Pancreas (tissue), 10 donors: Measurements from ENCODE around the gene CEMIP2. TPM values are rescaled to one million over a fixed set of nuclear protein-coding genes. Genes with fewer than 3 reads are reported as not detected.

ENCODE experiments used
- ATAC-seq, 4 donors: fragments of 200-7000 bp; cut with Tn5 transposase; one replicate each; pipeline versions ENCODE4 v1.8.0 to v1.9.1; 2020; ENCODE audit warnings: mild to moderate bottlenecking in 4 of 4, moderate library complexity in 4 of 4
- DNase-seq, 6 donors: peaks; one replicate each; pipeline ENCODE4 v3.0.0-alpha.2; 2020
- FAIRE-seq: peaks from 2 replicates; lab custom pipeline; 2012; peaks lifted over from hg19 to GRCh38; lab: Jason Lieb, UNC
- H3K27ac ChIP-seq, 4 donors: fragments of 200-600 bp; sonication (generic); 1 replicate in 3 of 4; 2 replicates in 1 of 4; pipeline versions ENCODE4 v1.5.0 to v1.8.0; 2020
- H3K27me3 ChIP-seq, 4 donors: fragments of 200-600 bp; one replicate each; pipeline ENCODE4 v1.8.0; 2021
- H3K36me3 ChIP-seq, 3 donors: fragments of 200-600 bp; sonication (generic) in 1 of 3; one replicate each; pipeline versions ENCODE4 v1.5.0 to v1.8.0; 2020 to 2021
- H3K4me1 ChIP-seq, 3 donors: fragments of 200-600 bp; one replicate each; pipeline ENCODE4 v1.8.0; 2021
- H3K4me3 ChIP-seq, 4 donors: fragments of 200-600 bp; sonication (generic) in 2 of 4; one replicate each; pipeline versions ENCODE4 v1.5.0 to v1.8.0; 2020 to 2021
- H3K9me3 ChIP-seq, 4 donors: fragments of 200-600 bp; one replicate each; pipeline ENCODE4 v1.8.0; 2021
- CTCF ChIP-seq, 4 donors: fragments of 200-600 bp; sonication (generic) in 3 of 4; IDR thresholded peaks; one replicate each; pipeline versions ENCODE4 v1.5.0 to v1.8.0; 2021; ENCODE audit warnings: antibody characterized with exemption in 4 of 4
- WGBS, 2 donors: extraction: QIAGEN DNeasy Blood & Tissue Kit; methylation state at CpG; one replicate each; pipeline ENCODE4 v1.1.7; 2013; 5-methylcytosine and 5-hydroxymethylcytosine counted together
- intact Hi-C, 3 donors: fragments of 100-400 bp; cut with DNase I; formaldehyde crosslinking; loops; one replicate each; pipeline versions ENCODE4 v1.11.1 to v1.14.2; 2022
- polyA plus RNA-seq, 2 donors: library from polyadenylated mRNA; stranded (reverse); fragments of 200-250 nt; gene quantifications; one replicate each; pipeline ENCODE4 v1.2.3, GENCODE V29; 2013
- total RNA-seq, 6 donors: library from RNA; stranded (reverse); fragmentation: NEBNext Ultra II Directional in 4 of 6; extraction: Animal tissue kit (Norgen Biotek cat#: 25700) in 4 of 6; gene quantifications; one replicate each; pipeline versions ENCODE4 v1.2.1 to v1.2.4, GENCODE V29; 2021 to 2023
- donor health status: healthy with polysubstance abuse.
- donor health status: DM: no; HTN: no; CAD: no; lungs with moderate emphysema.
- donor health status: DM: no; HTN: no; CAD: no.
- donor health status: control.
- donor health status: control.
- donor health status: Bipolar disorder and iron deficiency.
- donor health status: DM: yes; HTN: yes; CAD: no.
- donor health status: DM: no; HTN: no; CAD: no.
- donor health status: DM: no; HTN: no; CAD: no.
- donor health status: DM: yes; HTN: yes; CAD: no.

The CEMIP2 gene
- total and polyA plus RNA-seq, 8 donors, result 14.3 to 42.1 (median 23.3) TPM

- DNase-seq (peak; percentile 93 to 98 (median 95)), ATAC-seq (peak; percentile 74 to 79 (median 76)), FAIRE-seq (no peak)
- Histone ChIP-seq H3K4me1 (peaks cover 13 to 21% (median 15%) of the 10 kb centered on the region in 3 donors), H3K27me3 (no peaks in the 10 kb centered on the region), H3K36me3 (no peaks in the 10 kb centered on the region), H3K9me3 (no peaks in the 10 kb centered on the region), H3K27ac (peak overlapping the region; percentile 90 to 98 (median 96)), H3K4me3 (peak overlapping the region; percentile 73 to 85 (median 78))
- TF ChIP-seq CTCF (IDR thresholded peaks at IDR 0.05), result peak; percentile 23 to 45 (median 28)
- intact Hi-C loops, result loop anchor here in 1 of 3 donors (5.0 kb wide), 1 partner anchor 162 kb away; no protein-coding TSS in a partner anchor
- 3 to 4% methylated on average over 46 of the region's 46 CpGs for WGBS, 2 donors
These were observed 1.2 kb upstream of the CEMIP2 start for GRCh38 chr9:71769175-71770161.

GRCh38 chr9:71767776-71768321 is 464 bp downstream of the CEMIP2 start:
- Histone ChIP-seq H3K36me3 (no peaks in the 10 kb centered on the region), H3K27ac (peak overlapping the region; percentile 90 to 98 (median 96)), H3K27me3 (no peaks in the 10 kb centered on the region), H3K9me3 (no peaks in the 10 kb centered on the region), H3K4me1 (peaks cover 27 to 36% (median 32%) of the 10 kb centered on the region in 3 donors), H3K4me3 (peak overlapping the region; percentile 73 to 85 (median 78))
- FAIRE-seq, result no peak
- WGBS, 2 donors, result 0% methylated on average over 30 to 33 of the region's 33 CpGs
- TF ChIP-seq CTCF (IDR thresholded peaks at IDR 0.05), result no peak
- peak; percentile 17 to 66 (median 30) for DNase-seq
- intact Hi-C loops, result no loop called here
- peak in 1 of 4 donors; percentile 0 for ATAC-seq

- H3K27ac ChIP-seq, result peak overlapping the region; percentile 90 to 98 (median 96)
- DNase-seq (no peak), ATAC-seq (no peak), FAIRE-seq (no peak)
- no peaks in the 10 kb centered on the region for H3K9me3 ChIP-seq
- H3K4me1 ChIP-seq, result peaks cover 33 to 40% (median 37%) of the 10 kb centered on the region in 3 donors
- H3K4me3 ChIP-seq, result peak overlapping the region; percentile 73 to 85 (median 78)
- WGBS, 2 donors, result 7 to 8% methylated on average over 7 of the region's 7 CpGs
- no peaks in the 10 kb centered on the region for H3K27me3 ChIP-seq
- no peaks in the 10 kb centered on the region for H3K36me3 ChIP-seq
- intact Hi-C loops, result no loop called here
- no peak for TF ChIP-seq CTCF (IDR thresholded peaks at IDR 0.05)
These were observed 1.0 kb downstream of the CEMIP2 start for GRCh38 chr9:71767163-71767775.

GRCh38 chr9:71766663-71767062 is 1.6 kb downstream of the CEMIP2 start:
- Histone ChIP-seq H3K9me3 (no peaks in the 10 kb centered on the region), H3K27ac (peak overlapping the region; percentile 12 to 98 (median 58)), H3K36me3 (no peaks in the 10 kb centered on the region), H3K4me1 (peaks cover 39 to 44% (median 40%) of the 10 kb centered on the region in 3 donors), H3K27me3 (no peaks in the 10 kb centered on the region), H3K4me3 (peak overlapping the region in 3 of 4 donors; percentile 73 to 85 (median 75))
- TF ChIP-seq CTCF (IDR thresholded peaks at IDR 0.05), result no peak
- 9 to 16% methylated on average over 4 of the region's 4 CpGs for WGBS, 2 donors
- intact Hi-C loops, result no loop called here
- DNase-seq, result no peak
- FAIRE-seq, result no peak
- ATAC-seq, result peak in 1 of 4 donors; percentile 3
